ENCODE measurements around the gene DTD1.

DTD1 gene

DNA sequence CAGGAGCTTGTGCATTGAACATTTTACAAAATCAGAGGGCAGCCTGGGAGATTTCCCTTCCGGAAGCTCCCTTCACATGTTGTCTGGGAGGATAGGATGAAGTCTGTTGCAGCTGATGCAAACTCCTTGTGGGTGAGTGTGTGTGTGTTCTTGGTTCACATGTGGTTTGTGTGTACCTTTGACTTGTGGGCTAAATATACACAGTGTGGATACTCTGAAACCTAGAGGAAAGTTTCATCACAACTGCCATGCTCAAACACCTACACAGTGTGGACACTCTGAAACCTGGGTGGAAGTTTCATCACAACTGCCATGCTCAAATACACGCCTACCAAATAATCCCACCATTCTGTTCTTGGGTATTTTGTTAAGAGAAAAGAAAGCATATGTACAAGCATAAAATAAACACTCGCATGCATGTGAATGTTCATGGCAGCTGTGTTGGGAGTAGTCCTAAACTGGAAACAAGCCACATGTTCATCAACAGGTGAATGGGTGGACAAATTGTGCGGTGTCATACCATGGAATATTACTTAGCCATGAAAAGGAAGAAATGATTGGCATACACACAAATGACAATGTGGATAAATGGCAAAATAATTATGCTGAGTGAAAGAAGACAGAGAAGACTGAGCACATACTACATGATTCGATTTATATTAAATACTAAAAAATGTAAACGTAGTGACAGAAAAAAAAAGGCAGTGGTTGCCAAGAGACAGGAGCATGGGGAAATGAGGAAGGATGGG is 227.5 kb downstream of the DTD1 start:
- no peak for DNase-seq (ENCODE audit: low read depth)
- TF ChIP-seq, protein P1, sequence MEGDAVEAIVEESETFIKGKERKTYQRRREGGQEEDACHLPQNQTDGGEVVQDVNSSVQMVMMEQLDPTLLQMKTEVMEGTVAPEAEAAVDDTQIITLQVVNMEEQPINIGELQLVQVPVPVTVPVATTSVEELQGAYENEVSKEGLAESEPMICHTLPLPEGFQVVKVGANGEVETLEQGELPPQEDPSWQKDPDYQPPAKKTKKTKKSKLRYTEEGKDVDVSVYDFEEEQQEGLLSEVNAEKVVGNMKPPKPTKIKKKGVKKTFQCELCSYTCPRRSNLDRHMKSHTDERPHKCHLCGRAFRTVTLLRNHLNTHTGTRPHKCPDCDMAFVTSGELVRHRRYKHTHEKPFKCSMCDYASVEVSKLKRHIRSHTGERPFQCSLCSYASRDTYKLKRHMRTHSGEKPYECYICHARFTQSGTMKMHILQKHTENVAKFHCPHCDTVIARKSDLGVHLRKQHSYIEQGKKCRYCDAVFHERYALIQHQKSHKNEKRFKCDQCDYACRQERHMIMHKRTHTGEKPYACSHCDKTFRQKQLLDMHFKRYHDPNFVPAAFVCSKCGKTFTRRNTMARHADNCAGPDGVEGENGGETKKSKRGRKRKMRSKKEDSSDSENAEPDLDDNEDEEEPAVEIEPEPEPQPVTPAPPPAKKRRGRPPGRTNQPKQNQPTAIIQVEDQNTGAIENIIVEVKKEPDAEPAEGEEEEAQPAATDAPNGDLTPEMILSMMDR (IDR thresholded peaks at IDR 0.05; ENCODE audit: control insufficient read depth, insufficient read depth, low read depth, low read length, missing control alignments) = no peak
- no peak overlapping the region for H3K4me3 ChIP-seq (ENCODE audit: control insufficient read depth, low read depth, low read length)
